Esophagus squamous epithelium (tissue), 4 donors: ENCODE measurements around the gene SLC11A2.

ENCODE experiments used
- POLR2A ChIP-seq, 4 donors: fragments of 450-650 bp; IDR thresholded peaks; one replicate each; pipeline ENCODE4 v1.6.1; 2017; ENCODE audit warnings: antibody characterized with exemption in 4 of 4, mild to moderate bottlenecking in 4 of 4, moderate library complexity in 3 of 4
- TF ChIP-seq, protein P1 (sequence below), 6 experiments: fragments of 450-650 bp in 4 of 6; fragments of 200-600 bp in 2 of 6; sonication (generic) in 2 of 6; IDR thresholded peaks; one replicate each; pipeline ENCODE4 v1.5.1; 2016 to 2019; ENCODE audit warnings: antibody characterized with exemption in 6 of 6, mild to moderate bottlenecking in 4 of 6, moderate library complexity in 4 of 6

DNA sequence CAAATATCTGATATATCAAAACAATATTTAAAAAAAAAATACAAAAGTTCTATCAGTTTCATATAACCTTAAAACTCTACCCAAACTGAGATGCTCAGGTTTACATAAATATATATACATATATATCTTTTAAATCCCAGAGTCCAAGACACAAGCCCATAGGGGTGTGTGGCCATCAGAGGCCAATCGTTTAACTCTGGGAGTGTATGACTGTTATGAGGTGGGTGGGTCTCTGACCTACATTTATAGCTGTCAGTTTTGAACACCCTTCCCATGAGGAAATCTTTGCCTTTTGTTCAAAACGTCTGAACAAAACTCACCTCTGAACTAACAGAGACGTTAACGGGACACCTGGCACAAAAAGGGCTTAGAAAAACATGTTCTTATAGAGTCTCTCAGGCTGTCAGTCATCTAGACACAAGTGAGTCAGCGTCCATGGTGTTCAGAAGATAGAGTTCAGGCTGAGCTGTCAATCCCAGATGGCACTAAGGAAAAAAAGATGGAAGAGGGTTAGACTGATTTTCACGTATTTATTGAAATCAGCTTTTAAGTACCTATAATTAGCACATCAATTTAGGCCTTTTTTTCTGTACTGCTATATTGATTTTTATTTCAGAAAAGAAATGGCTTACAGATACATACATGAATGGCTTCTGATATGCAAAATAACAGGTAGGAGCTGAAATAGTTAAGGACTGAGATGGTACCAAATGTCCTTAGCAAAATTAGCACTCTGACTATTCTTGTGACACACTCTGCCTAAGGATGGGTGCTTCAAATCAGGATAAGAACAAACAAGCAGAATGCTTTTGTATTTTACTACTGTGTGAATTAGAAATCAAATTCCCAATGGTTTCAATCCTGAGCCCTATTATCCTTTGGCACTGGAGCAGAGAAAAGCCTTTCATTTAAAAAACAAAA lies 44.6 kb downstream of the SLC11A2 start:
- TF ChIP-seq, protein P1, sequence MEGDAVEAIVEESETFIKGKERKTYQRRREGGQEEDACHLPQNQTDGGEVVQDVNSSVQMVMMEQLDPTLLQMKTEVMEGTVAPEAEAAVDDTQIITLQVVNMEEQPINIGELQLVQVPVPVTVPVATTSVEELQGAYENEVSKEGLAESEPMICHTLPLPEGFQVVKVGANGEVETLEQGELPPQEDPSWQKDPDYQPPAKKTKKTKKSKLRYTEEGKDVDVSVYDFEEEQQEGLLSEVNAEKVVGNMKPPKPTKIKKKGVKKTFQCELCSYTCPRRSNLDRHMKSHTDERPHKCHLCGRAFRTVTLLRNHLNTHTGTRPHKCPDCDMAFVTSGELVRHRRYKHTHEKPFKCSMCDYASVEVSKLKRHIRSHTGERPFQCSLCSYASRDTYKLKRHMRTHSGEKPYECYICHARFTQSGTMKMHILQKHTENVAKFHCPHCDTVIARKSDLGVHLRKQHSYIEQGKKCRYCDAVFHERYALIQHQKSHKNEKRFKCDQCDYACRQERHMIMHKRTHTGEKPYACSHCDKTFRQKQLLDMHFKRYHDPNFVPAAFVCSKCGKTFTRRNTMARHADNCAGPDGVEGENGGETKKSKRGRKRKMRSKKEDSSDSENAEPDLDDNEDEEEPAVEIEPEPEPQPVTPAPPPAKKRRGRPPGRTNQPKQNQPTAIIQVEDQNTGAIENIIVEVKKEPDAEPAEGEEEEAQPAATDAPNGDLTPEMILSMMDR (IDR thresholded peaks at IDR 0.05) = no peak
- no peak for TF ChIP-seq POLR2A (IDR thresholded peaks at IDR 0.05)
